ENCODE data around the gene WFDC11. TPM values are rescaled to one million over a fixed set of nuclear protein-coding genes. Genes with fewer than 3 reads are reported as not detected.
"Not testable (repeated sequence)": the region's sequence is repeated elsewhere in the genome, so short reads cannot be mapped to it uniquely, and the experiment has no call there.

The WFDC11 gene
- not detected in 3 replicates for total RNA-seq (2021)
- percentile 9 among the genes with signal in this experiment for Bru-seq, nascent RNA
- long read RNA-seq, experiment 1, result 0 reads
- long read RNA-seq, experiment 2, result 0 reads
- long read RNA-seq, experiment 3, result 0 reads

DNA sequence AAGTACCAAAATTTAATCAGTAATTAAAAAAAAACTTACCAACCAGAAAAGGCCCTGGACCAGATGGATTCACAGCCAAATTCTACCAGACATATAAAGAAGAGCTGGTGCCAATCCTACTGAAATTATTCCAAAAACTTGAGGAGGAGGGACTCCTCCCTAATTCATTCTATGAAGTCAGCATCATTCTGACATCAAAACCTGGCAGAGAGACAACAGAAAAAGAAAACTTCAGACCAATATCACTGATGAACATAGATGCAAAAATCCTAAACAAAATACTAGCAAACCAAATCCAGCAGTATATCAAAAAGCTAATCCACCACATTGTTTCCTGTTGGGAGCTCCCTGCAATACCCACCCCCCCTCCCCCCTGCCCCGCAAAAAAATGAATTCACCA lies at the start of gene WFDC11:
Gene WFDC11 (minus strand): TSS at position 101 of the 400 bp plus-strand sequence. CDS start 19,639 bp downstream, outside the sequence.
- TF ChIP-seq, protein P1, sequence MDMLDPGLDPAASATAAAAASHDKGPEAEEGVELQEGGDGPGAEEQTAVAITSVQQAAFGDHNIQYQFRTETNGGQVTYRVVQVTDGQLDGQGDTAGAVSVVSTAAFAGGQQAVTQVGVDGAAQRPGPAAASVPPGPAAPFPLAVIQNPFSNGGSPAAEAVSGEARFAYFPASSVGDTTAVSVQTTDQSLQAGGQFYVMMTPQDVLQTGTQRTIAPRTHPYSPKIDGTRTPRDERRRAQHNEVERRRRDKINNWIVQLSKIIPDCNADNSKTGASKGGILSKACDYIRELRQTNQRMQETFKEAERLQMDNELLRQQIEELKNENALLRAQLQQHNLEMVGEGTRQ (CRISPR knock-in tag; IDR thresholded peaks at IDR 0.05), result no peak
- TF ChIP-seq NFYB (CRISPR knock-in tag; conservative IDR thresholded peaks at IDR 0.05; ENCODE audit: low read depth), result no peak
- TF ChIP-seq PRRX2 (CRISPR knock-in tag; IDR thresholded peaks at IDR 0.05), result no peak
- no peak for TF ChIP-seq ZNF423 (CRISPR knock-in tag; IDR thresholded peaks at IDR 0.05)
- TF ChIP-seq SOX15 (CRISPR knock-in tag; IDR thresholded peaks at IDR 0.05), result no peak
- TF ChIP-seq ZNF219 (CRISPR knock-in tag; IDR thresholded peaks at IDR 0.05; ENCODE audit: borderline replicate concordance), result no peak
- TF ChIP-seq ZNF671 (CRISPR knock-in tag; IDR thresholded peaks at IDR 0.05), result no peak
- TF ChIP-seq, protein P2, sequence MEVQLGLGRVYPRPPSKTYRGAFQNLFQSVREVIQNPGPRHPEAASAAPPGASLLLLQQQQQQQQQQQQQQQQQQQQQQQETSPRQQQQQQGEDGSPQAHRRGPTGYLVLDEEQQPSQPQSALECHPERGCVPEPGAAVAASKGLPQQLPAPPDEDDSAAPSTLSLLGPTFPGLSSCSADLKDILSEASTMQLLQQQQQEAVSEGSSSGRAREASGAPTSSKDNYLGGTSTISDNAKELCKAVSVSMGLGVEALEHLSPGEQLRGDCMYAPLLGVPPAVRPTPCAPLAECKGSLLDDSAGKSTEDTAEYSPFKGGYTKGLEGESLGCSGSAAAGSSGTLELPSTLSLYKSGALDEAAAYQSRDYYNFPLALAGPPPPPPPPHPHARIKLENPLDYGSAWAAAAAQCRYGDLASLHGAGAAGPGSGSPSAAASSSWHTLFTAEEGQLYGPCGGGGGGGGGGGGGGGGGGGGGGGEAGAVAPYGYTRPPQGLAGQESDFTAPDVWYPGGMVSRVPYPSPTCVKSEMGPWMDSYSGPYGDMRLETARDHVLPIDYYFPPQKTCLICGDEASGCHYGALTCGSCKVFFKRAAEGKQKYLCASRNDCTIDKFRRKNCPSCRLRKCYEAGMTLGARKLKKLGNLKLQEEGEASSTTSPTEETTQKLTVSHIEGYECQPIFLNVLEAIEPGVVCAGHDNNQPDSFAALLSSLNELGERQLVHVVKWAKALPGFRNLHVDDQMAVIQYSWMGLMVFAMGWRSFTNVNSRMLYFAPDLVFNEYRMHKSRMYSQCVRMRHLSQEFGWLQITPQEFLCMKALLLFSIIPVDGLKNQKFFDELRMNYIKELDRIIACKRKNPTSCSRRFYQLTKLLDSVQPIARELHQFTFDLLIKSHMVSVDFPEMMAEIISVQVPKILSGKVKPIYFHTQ (CRISPR knock-in tag; IDR thresholded peaks at IDR 0.05), result no peak
- no peak for TF ChIP-seq NFATC4 (CRISPR knock-in tag; IDR thresholded peaks at IDR 0.05)
- TF ChIP-seq ZNF138 (CRISPR knock-in tag; conservative IDR thresholded peaks at IDR 0.05), result no peak
- TF ChIP-seq, protein P3, sequence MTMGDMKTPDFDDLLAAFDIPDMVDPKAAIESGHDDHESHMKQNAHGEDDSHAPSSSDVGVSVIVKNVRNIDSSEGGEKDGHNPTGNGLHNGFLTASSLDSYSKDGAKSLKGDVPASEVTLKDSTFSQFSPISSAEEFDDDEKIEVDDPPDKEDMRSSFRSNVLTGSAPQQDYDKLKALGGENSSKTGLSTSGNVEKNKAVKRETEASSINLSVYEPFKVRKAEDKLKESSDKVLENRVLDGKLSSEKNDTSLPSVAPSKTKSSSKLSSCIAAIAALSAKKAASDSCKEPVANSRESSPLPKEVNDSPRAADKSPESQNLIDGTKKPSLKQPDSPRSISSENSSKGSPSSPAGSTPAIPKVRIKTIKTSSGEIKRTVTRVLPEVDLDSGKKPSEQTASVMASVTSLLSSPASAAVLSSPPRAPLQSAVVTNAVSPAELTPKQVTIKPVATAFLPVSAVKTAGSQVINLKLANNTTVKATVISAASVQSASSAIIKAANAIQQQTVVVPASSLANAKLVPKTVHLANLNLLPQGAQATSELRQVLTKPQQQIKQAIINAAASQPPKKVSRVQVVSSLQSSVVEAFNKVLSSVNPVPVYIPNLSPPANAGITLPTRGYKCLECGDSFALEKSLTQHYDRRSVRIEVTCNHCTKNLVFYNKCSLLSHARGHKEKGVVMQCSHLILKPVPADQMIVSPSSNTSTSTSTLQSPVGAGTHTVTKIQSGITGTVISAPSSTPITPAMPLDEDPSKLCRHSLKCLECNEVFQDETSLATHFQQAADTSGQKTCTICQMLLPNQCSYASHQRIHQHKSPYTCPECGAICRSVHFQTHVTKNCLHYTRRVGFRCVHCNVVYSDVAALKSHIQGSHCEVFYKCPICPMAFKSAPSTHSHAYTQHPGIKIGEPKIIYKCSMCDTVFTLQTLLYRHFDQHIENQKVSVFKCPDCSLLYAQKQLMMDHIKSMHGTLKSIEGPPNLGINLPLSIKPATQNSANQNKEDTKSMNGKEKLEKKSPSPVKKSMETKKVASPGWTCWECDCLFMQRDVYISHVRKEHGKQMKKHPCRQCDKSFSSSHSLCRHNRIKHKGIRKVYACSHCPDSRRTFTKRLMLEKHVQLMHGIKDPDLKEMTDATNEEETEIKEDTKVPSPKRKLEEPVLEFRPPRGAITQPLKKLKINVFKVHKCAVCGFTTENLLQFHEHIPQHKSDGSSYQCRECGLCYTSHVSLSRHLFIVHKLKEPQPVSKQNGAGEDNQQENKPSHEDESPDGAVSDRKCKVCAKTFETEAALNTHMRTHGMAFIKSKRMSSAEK (CRISPR knock-in tag; IDR thresholded peaks at IDR 0.05; ENCODE audit: borderline replicate concordance), result no peak
- TF ChIP-seq, protein P4, sequence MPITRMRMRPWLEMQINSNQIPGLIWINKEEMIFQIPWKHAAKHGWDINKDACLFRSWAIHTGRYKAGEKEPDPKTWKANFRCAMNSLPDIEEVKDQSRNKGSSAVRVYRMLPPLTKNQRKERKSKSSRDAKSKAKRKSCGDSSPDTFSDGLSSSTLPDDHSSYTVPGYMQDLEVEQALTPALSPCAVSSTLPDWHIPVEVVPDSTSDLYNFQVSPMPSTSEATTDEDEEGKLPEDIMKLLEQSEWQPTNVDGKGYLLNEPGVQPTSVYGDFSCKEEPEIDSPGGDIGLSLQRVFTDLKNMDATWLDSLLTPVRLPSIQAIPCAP (CRISPR knock-in tag; IDR thresholded peaks at IDR 0.05), result no peak
- no peak for TF ChIP-seq MXD4 (CRISPR knock-in tag; IDR thresholded peaks at IDR 0.05; ENCODE audit: borderline replicate concordance)
- TF ChIP-seq NFE2L1 (CRISPR knock-in tag; IDR thresholded peaks at IDR 0.05), result no peak
- H3K4me1 Mint-ChIP-seq, result no peaks in the 10 kb centered on the region
- H3K27ac Mint-ChIP-seq, result no peak within 1 kb of the TSS
- ATAC-seq (no peak), DNase-seq (ENCODE audit: low spot score) (no peak)
- H3K4me3 Mint-ChIP-seq, result no peak within 1 kb of the TSS
- ChIA-PET POLR2A (no interaction called here), CTCF (no interaction called here)
- no peaks in the 10 kb centered on the region for H3K27me3 Mint-ChIP-seq (ENCODE audit: low read depth)
- peaks cover 52% of the 10 kb centered on the region for H3K9me3 Mint-ChIP-seq
- H3K36me3 Mint-ChIP-seq, result peaks cover 6% of the 10 kb centered on the region

DNA sequence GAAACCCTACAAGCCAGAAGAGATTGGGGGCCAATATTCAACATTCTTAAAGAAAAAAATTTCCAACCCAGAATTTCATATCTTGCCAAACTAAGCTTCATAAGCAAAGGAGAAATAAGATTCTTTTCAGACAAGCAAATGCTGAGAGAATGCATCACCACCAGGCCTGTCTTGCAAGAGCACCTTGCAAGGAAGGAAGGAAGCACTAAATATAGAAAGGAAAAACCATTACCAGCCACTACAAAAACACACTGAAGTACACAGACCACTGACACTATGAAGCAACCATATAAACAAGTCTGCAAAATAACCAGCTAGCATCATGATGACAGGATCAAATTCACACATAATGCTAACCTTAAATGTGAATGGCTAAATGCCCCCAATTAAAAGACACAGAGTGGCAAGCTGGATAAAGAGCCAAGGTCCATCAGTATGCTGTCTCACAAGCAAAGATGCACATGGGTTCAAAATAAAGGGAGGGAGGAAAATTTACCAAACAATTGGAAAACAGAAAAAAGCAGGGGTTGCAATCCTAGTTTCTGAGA lies 46.2 kb upstream of the WFDC11 start:
- not testable (repeated sequence) for DNase-seq (ENCODE audit: low spot score); H3K4me1 Mint-ChIP-seq
- CTCF ChIA-PET, result interaction anchor here (1.6 kb wide), 1 partner anchor 55 kb away, joined by 4 read pairs; no protein-coding TSS in a partner anchor

More for the DNA sequence above, 46.2 kb upstream of the WFDC11 start:
- H3K27me3 Mint-ChIP-seq (ENCODE audit: low read depth); H3K4me3 Mint-ChIP-seq; H3K27ac Mint-ChIP-seq; ATAC-seq; POLR2A ChIA-PET; H3K36me3 Mint-ChIP-seq: not testable (repeated sequence)
- peaks cover 39% of the 10 kb centered on the region for H3K9me3 Mint-ChIP-seq

Measured in WTC11 (cell line).